Motor neuron (in vitro differentiated cells): ENCODE results near the gene BPIFB6. TPM values are rescaled to one million over a fixed set of nuclear protein-coding genes. Genes with fewer than 3 reads are reported as not detected.
"Not testable (repeated sequence)": the region's sequence is repeated elsewhere in the genome, so short reads cannot be mapped to it uniquely, and the experiment has no call there.

Experiments
- ATAC-seq, 8 experiments: fragments of 200-7000 bp; cut with Tn5 transposase; replicated peaks in 6 of 8; 2 replicates each; pipeline ENCODE4 v1.8.0; 2021; ENCODE audit warnings: mild to moderate bottlenecking in 8 of 8, moderate library complexity in 8 of 8
- H3K27ac ChIP-seq, 2 donors: fragments of 250-450 bp; sonication (Bioruptor Pico); 2 replicates each; pipeline ENCODE4 v1.9.0; 2021; ENCODE audit warnings: antibody characterized with exemption in 2 of 2, mild to moderate bottlenecking in 2 of 2, moderate library complexity in 1 of 2
- H3K4me1 ChIP-seq, 2 donors: fragments of 250-450 bp; sonication (Bioruptor Pico); replicated peaks in 1 of 2; 2 replicates each; pipeline ENCODE4 v1.6.1; 2021; ENCODE audit warnings: antibody characterized with exemption in 2 of 2, mild to moderate bottlenecking in 2 of 2, moderate library complexity in 1 of 2
- H3K4me3 ChIP-seq, 5 donors: fragments of 250-450 bp; sonication (Bioruptor Pico); 2 replicates each; pipeline ENCODE4 v1.9.0; 2021; ENCODE audit warnings: antibody characterized with exemption in 5 of 5, mild to moderate bottlenecking in 5 of 5, moderate library complexity in 4 of 5
- WGBS, 10 experiments: fragments of 450-650 bp; shearing (Covaris generic); methylation state at CpG; one replicate each; pipeline ENCODE4 v1.0.0; 2022; 5-methylcytosine and 5-hydroxymethylcytosine counted together
- in situ Hi-C, 9 experiments: fragments of 400-800 bp; cut with MboI; loops; one replicate each; pipeline ENCODE4 v1.15.0; 2021; ENCODE audit warnings: low sequenced_read_pairs in 9 of 9, low pct_unique_long_range_greater_than_20kb in 2 of 9; ENCODE audit not compliant: unreplicated experiment in 9 of 9
- total RNA-seq, 8 experiments: library from RNA; unstranded; fragments of 300-600 nt; gene quantifications; 2 replicates each; pipeline versions ENCODE4 v1.2.3 to v1.2.4, GENCODE V29; 2022

BPIFB6 gene
- total RNA-seq, 8 experiments from 2014 or later: not detected

GRCh38 chr20:33034901-33035492 is 3.5 kb downstream of the BPIFB6 start:
- Histone ChIP-seq H3K4me3 (no peak overlapping the region), H3K4me1 (no peaks in the 10 kb centered on the region), H3K27ac (no peak overlapping the region)
- ATAC-seq: no peak
- in situ Hi-C loops: no loop called here
- WGBS, 10 experiments: 0 to 90% (median 62%) methylated on average over 1 to 4 of the region's 6 CpGs; no CpG with 5 or more reads in 5 of the 10 experiments

GRCh38 chr20:33037456-33037855 is 6.0 kb downstream of the BPIFB6 start:
- in situ Hi-C loops: no loop called here
- 4 to 47% (median 24%) methylated on average over 2 to 4 of the region's 5 CpGs; no CpG with 5 or more reads in 4 of the 10 experiments for WGBS, 10 experiments
- Histone ChIP-seq H3K4me3 (no peak overlapping the region), H3K4me1 (no peaks in the 10 kb centered on the region), H3K27ac (no peak overlapping the region)
- no peak for ATAC-seq

GRCh38 chr20:33038243-33038642 is 6.8 kb downstream of the BPIFB6 start:
- no peak for ATAC-seq
- Histone ChIP-seq H3K4me1 (no peaks in the 10 kb centered on the region), H3K27ac (no peak overlapping the region), H3K4me3 (no peak overlapping the region)
- in situ Hi-C loops: no loop called here
- 44 to 90% (median 72%) methylated on average over 1 to 4 of the region's 4 CpGs; no CpG with 5 or more reads in 1 of the 10 experiments for WGBS, 10 experiments

GRCh38 chr20:33042430-33042829 is 11.0 kb downstream of the BPIFB6 start:
- Histone ChIP-seq H3K4me3 (no peak overlapping the region), H3K27ac (no peak overlapping the region), H3K4me1 (no peaks in the 10 kb centered on the region)
- WGBS, 10 experiments: 0 to 83% (median 66%) methylated on average over 1 to 2 of the region's 3 CpGs; no CpG with 5 or more reads in 4 of the 10 experiments
- ATAC-seq: no peak
- in situ Hi-C loops: no loop called here

- H3K4me1 ChIP-seq: no peaks in the 10 kb centered on the region
- in situ Hi-C loops: no loop called here
- no peak overlapping the region for H3K27ac ChIP-seq
- no peak for ATAC-seq
- WGBS, 10 experiments: 14 to 83% (median 83%) methylated on average over 1 to 2 of the region's 2 CpGs; no CpG with 5 or more reads in 5 of the 10 experiments
- H3K4me3 ChIP-seq: no peak overlapping the region
Observed at GRCh38 chr20:33042983-33043730, 11.7 kb downstream of the BPIFB6 start.

- no peak for ATAC-seq
Observed at GRCh38 chr20:33043731-33044181, 12.3 kb downstream of the BPIFB6 start.

GRCh38 chr20:33045129-33045721 is 13.8 kb downstream of the BPIFB6 start:
- ATAC-seq, H3K4me3 ChIP-seq, H3K4me1 ChIP-seq, in situ Hi-C loops, H3K27ac ChIP-seq: not testable (repeated sequence)
- 19 to 83% (median 69%) methylated on average over 2 to 14 of the region's 15 CpGs; no CpG with 5 or more reads in 2 of the 10 experiments for WGBS, 10 experiments

More at GRCh38 chr20:33043731-33044181, 12.3 kb downstream of the BPIFB6 start:
- Histone ChIP-seq H3K4me1 (no peaks in the 10 kb centered on the region), H3K4me3 (no peak overlapping the region), H3K27ac (no peak overlapping the region)
- in situ Hi-C loops: no loop called here
- 0 to 43% (median 0%) methylated on average over 1 of the region's 1 CpG; no CpG with 5 or more reads in 2 of the 10 experiments for WGBS, 10 experiments

- no peak for ATAC-seq
- H3K4me3 ChIP-seq: no peak overlapping the region
- no peak overlapping the region for H3K27ac ChIP-seq
- no peaks in the 10 kb centered on the region for H3K4me1 ChIP-seq
- in situ Hi-C loops: no loop called here
- 0 to 88% (median 33%) methylated on average over 1 to 3 of the region's 3 CpGs; no CpG with 5 or more reads in 1 of the 10 experiments for WGBS, 10 experiments
Observed at GRCh38 chr20:33046412-33046811, 15.0 kb downstream of the BPIFB6 start.

- 17 to 71% (median 53%) methylated on average over 1 to 4 of the region's 4 CpGs; no CpG with 5 or more reads in 2 of the 10 experiments for WGBS, 10 experiments
- Histone ChIP-seq H3K27ac (no peak overlapping the region), H3K4me3 (no peak overlapping the region), H3K4me1 (no peaks in the 10 kb centered on the region)
- ATAC-seq: peak in 1 of 8 experiments; percentile 25
- in situ Hi-C loops: loop anchor here in 1 of 9 experiments (25.0 kb wide), 1 partner anchor 139 kb away; no protein-coding TSS in a partner anchor
Observed at GRCh38 chr20:33051333-33051732, 19.9 kb downstream of the BPIFB6 start.

GRCh38 chr20:33053291-33054106 is 22.1 kb downstream of the BPIFB6 start, which contains the start of gene BPIFB3:
Gene BPIFB3, plus strand, starts transcription at chr20:33053903. Its CDS starts 1,533 bp downstream, at chr20:33055436.
- 12 to 87% (median 57%) methylated on average over 3 to 12 of the region's 25 CpGs; no CpG with 5 or more reads in 4 of the 10 experiments for WGBS, 10 experiments
- no peak within 1 kb of the TSS for H3K27ac ChIP-seq
- ATAC-seq: no peak
- in situ Hi-C loops: loop anchor here in 1 of 9 experiments (25.0 kb wide), 1 partner anchor 141 kb away; no protein-coding TSS in a partner anchor
- no peaks in the 10 kb centered on the region for H3K4me1 ChIP-seq
- H3K4me3 ChIP-seq: no peak within 1 kb of the TSS

- no peak for ATAC-seq
- in situ Hi-C loops: loop anchor here in 1 of 9 experiments (25.0 kb wide), 1 partner anchor 142 kb away; no protein-coding TSS in a partner anchor
- Histone ChIP-seq H3K4me3 (no peak overlapping the region), H3K27ac (no peak overlapping the region), H3K4me1 (no peaks in the 10 kb centered on the region)
- WGBS, 10 experiments: 59 to 95% (median 84%) methylated on average over 2 to 6 of the region's 7 CpGs; no CpG with 5 or more reads in 2 of the 10 experiments
Observed at GRCh38 chr20:33054381-33054780, 22.9 kb downstream of the BPIFB6 start.

GRCh38 chr20:33054791-33055190 is 23.3 kb downstream of the BPIFB6 start:
- Histone ChIP-seq H3K4me3 (no peak overlapping the region), H3K4me1 (no peaks in the 10 kb centered on the region), H3K27ac (no peak overlapping the region)
- in situ Hi-C loops: loop anchor here in 1 of 9 experiments (25.0 kb wide), 1 partner anchor 142 kb away; no protein-coding TSS in a partner anchor
- ATAC-seq: no peak
- WGBS, 10 experiments: 0 to 100% (median 50%) methylated on average over 1 of the region's 2 CpGs; no CpG with 5 or more reads in 7 of the 10 experiments
